GM19438 (cell line): ENCODE results near the gene COQ10B.
"Not testable (repeated sequence)": the region's sequence is repeated elsewhere in the genome, so short reads cannot be mapped to it uniquely, and the experiment has no call there.

ENCODE experiments used
- ATAC-seq: cut with Tn5 transposase; IDR thresholded peaks from one replicate; pipeline ENCODE4 v1.9.1; 2021; ENCODE audit warnings: low read depth; ENCODE audit not compliant: unreplicated experiment

COQ10B gene

GRCh38 chr2:197453123-197453913 lies at the start of gene COQ10B:
TSS of gene COQ10B (plus strand) at chr2:197453552. CDS start at chr2:197453561, 9 bp downstream.
- ATAC-seq = peak; percentile 95

- ATAC-seq = no peak
Measured at GRCh38 chr2:197405582-197405981, 47.8 kb upstream of the COQ10B start.

- ATAC-seq = no peak
Measured at GRCh38 chr2:197414039-197414438, 39.3 kb upstream of the COQ10B start.

- ATAC-seq = no peak
Measured at GRCh38 chr2:197414515-197414914, 38.8 kb upstream of the COQ10B start.

- ATAC-seq = no peak
Measured at GRCh38 chr2:197416268-197416667, 37.1 kb upstream of the COQ10B start.

- ATAC-seq = no peak
Measured at GRCh38 chr2:197419438-197419837, 33.9 kb upstream of the COQ10B start.

GRCh38 chr2:197423307-197423706 lies 30.0 kb upstream of the COQ10B start:
- ATAC-seq = no peak

GRCh38 chr2:197425550-197425949 lies 27.8 kb upstream of the COQ10B start:
- ATAC-seq = no peak

GRCh38 chr2:197426723-197427603 lies 26.4 kb upstream of the COQ10B start:
- no peak for ATAC-seq

GRCh38 chr2:197427986-197428385 lies 25.4 kb upstream of the COQ10B start:
- no peak for ATAC-seq

GRCh38 chr2:197431858-197432257 lies 21.5 kb upstream of the COQ10B start:
- ATAC-seq = no peak

GRCh38 chr2:197432527-197432926 lies 20.8 kb upstream of the COQ10B start:
- ATAC-seq = not testable (repeated sequence)

- no peak for ATAC-seq
Measured at GRCh38 chr2:197433780-197434438, 19.4 kb upstream of the COQ10B start.

GRCh38 chr2:197434541-197435513 lies 18.5 kb upstream of the COQ10B start, which contains the start of gene SF3B1:
TSS of gene SF3B1 (minus strand) at chr2:197435028. CDS start at chr2:197434999, 29 bp downstream.
- peak; percentile 92 for ATAC-seq

- peak; percentile 4 for ATAC-seq
Measured at GRCh38 chr2:197435598-197436420, 17.5 kb upstream of the COQ10B start.

- ATAC-seq = no peak
Measured at GRCh38 chr2:197437380-197437779, 16.0 kb upstream of the COQ10B start.

- ATAC-seq = no peak
Measured at GRCh38 chr2:197442857-197443256, 10.5 kb upstream of the COQ10B start.

- ATAC-seq = no peak
Measured at GRCh38 chr2:197445746-197446145, 7.6 kb upstream of the COQ10B start.

GRCh38 chr2:197446844-197447243 lies 6.5 kb upstream of the COQ10B start:
- no peak for ATAC-seq
